Activated T-cell treated with anti-CD3 and anti-CD28 coated beads for 48 hours (primary cell): Measurements from ENCODE around the gene ERBB4.
"Not testable (repeated sequence)": the region's sequence is repeated elsewhere in the genome, so short reads cannot be mapped to it uniquely, and the experiment has no call there.

ENCODE experiments used
- DNase-seq: peaks from one replicate; pipeline ENCODE4 v3.0.0-alpha.2; 2020; ENCODE audit warnings: low read depth

Gene ERBB4

DNA sequence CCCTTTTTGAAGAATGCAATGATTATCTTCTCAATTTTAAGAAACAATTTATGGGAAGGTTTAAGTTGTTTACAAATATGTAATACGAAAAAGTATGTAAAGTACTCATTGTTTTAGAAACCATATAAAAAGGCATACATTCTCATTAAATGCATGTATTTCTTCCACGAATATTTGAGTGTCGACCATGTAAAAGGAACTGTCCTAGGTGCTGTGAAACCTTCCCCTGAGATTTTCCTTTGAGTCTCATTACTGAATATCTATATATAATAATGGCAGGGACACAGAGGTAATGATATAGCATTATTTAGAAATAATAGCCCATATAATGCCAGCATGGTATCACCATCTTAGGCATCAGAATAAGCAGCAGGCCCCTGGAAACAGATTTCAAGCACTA, 239.3 kb downstream of the ERBB4 start:
- no peak for DNase-seq

GRCh38 chr2:212295571-212295970, 243.0 kb downstream of the ERBB4 start:
- no peak for DNase-seq

DNA sequence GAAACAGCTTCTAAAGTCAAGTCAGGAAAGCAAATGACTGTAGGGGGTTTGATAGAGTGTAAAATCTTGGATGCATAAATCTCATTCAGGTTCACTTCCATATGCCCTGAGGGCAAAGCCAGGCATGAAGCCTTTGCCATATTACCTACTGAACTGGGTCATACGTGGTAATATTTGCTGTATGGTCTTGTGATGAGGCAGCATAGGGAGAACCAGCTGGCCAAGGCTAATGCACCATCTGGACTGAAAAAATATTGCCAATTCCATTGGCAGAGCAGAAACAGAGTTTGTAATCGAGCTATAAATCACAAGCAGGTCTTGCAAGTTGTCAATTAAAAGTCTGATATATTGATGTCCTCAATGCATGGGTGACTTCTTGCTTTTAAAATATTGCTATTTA, 243.8 kb downstream of the ERBB4 start:
- no peak for DNase-seq

- DNase-seq: no peak
These were observed 249.3 kb downstream of the ERBB4 start for GRCh38 chr2:212289301-212289700.

DNA sequence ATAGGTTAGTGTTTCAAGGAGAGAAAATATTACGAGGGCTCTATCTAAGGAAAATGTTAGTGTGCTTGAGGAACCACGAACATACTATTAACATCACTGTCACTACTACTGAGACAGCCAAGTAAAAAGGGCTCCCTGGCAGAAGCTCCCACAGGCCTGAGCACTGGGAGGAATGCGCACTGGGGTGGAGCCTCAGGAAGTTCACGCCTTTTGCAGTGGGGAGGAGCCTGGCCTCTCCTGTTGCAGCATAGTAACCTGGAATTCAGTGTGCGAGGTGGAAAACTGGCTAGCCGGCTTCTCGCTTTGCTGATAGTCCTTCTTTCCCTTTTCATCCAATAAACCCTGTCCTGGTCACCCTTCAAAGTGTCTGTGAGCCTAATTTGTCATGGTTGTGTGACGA, 250.3 kb downstream of the ERBB4 start:
- no peak for DNase-seq

DNA sequence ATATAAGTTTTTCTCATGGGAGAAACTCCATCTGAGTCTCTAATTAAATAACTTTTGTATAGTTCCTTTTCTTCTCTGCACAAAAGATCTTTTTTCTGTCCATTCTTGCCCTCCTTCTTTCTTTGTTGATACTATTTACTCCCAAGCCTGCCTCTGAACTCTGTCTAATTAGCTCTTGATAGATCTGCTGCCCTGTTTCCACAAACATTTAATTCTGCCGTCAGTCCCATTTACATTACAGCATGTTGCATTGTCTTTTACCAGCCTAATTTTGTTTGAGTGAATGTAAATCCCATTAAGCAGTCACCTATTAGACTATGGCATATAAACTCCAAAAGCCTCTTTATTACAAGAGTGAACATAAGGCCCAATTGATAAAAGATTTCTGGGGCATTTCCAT, 254.4 kb downstream of the ERBB4 start:
- DNase-seq: no peak

- DNase-seq: no peak
These were observed 255.8 kb downstream of the ERBB4 start for GRCh38 chr2:212282671-212283261.

DNA sequence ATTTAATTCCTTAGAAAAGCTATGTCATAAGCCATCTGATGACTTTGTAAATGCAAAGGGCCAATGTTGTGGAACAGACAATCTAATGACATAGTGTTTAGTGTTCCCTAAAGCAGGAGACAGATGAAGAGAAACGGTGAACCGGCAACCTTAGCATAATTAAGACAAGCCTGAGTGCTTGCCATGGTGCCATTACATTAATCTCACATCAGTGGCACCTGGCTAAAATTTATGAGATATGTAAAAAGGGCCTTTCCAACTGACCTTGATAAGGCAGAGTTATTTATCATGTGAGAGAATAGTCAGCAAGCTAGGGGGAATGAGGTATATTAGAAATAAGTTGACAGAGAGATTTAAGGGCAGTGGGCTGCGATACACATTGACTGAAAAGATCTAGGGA, 261.8 kb downstream of the ERBB4 start:
- no peak for DNase-seq

DNA sequence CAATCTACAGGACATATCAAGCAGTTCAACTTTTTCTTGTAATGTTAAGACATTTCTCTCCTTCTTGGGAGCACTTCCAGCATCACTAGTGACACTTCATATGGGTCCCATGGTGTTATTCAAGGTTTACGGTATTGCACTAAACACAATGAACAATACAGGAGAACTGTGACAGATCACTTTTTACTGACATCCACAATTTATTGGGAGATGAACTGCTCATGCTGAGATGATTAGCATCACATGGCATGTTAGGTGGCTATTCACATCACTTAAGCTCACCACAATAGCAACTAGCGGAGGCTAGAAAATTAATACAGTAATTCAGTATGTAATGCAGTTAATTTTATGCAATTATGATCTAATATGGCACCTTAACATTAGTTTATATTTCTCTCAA, 264.4 kb downstream of the ERBB4 start:
- DNase-seq: no peak

- no peak for DNase-seq
These were observed 267.0 kb downstream of the ERBB4 start for GRCh38 chr2:212271583-212271982.

- DNase-seq: no peak
These were observed 269.6 kb downstream of the ERBB4 start for GRCh38 chr2:212269005-212269404.

GRCh38 chr2:212266297-212266696, 272.3 kb downstream of the ERBB4 start:
- DNase-seq: no peak

- DNase-seq: no peak
These were observed 272.8 kb downstream of the ERBB4 start for GRCh38 chr2:212265777-212266176.

- DNase-seq: no peak
These were observed 274.4 kb downstream of the ERBB4 start for GRCh38 chr2:212264187-212264586.

DNA sequence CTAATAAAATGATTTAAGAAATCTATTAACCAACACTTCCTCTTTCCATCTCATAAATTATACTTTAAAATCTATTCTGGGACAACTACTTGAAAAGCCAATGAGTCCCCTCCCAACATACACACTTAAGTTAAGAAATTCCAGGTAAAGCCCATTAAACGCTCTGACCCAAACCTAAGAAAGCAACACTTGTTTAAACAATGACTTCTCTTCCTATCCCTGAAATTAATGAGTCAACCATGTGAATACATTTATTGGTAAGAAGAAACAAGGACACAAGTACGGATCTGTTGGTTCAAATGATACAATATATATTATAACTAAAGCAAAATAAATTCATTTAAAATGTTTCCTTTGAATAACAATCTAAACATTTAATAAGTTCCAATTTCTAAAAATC, 279.4 kb downstream of the ERBB4 start:
- no peak for DNase-seq

DNA sequence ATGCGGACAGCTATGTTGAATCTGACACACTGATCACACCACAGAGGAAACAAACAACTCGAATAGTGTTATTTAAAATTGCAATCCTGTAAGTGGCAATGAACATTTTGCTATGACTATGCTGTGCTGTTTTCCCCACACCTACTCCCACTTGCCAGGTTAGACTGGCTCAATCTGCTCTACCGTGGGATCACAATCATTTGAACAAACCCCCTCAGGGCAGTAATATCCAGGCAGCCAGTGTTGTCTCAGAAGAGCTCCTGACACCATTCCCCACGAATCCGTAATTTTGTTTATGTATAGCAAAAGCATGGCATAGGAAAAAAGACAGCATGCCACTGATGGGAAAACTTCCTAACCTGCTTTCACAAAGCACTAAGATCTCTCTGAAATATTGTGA, 284.3 kb downstream of the ERBB4 start:
- DNase-seq: no peak

- no peak for DNase-seq
These were observed 289.2 kb downstream of the ERBB4 start for GRCh38 chr2:212249451-212249850.

DNA sequence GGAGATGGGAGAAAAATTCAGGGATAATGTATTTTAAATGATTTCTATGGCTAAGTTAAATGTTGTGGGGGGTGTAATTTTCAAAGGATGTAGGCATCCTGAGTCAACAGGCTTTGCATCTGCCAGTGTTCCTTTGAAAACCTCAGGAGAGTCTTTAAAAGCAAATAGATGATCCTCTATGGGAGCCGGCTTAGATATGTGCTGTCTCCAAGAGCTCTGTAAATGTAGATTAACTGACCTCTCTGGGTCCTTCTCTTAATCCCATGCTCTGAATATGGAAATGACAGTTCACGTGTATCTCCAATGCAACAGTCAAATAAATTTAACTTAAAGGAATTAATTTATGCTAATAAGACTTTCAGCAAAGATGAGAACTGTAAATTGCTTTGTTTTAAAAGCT, 292.7 kb downstream of the ERBB4 start:
- no peak for DNase-seq

DNA sequence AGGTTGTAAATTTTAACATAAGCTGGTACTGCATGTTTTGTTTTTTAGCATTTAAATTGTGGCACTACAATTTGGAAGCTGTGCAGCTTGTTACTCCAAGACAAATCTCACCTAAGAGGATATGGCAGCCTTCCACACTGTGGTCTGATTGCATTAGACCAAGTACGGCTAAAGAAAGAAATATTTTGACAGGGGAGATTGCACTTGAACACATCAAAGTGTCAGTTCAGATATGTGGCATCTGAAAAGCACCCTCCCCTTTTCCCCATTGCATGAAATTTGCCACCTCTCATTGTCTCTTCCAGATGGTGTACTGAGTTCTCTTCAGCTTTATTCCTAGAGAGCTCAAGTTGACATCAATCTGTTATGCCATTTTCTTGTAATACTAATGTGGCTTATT, 295.9 kb downstream of the ERBB4 start:
- DNase-seq: no peak

GRCh38 chr2:212238152-212238551, 300.4 kb downstream of the ERBB4 start:
- DNase-seq: not testable (repeated sequence)

DNA sequence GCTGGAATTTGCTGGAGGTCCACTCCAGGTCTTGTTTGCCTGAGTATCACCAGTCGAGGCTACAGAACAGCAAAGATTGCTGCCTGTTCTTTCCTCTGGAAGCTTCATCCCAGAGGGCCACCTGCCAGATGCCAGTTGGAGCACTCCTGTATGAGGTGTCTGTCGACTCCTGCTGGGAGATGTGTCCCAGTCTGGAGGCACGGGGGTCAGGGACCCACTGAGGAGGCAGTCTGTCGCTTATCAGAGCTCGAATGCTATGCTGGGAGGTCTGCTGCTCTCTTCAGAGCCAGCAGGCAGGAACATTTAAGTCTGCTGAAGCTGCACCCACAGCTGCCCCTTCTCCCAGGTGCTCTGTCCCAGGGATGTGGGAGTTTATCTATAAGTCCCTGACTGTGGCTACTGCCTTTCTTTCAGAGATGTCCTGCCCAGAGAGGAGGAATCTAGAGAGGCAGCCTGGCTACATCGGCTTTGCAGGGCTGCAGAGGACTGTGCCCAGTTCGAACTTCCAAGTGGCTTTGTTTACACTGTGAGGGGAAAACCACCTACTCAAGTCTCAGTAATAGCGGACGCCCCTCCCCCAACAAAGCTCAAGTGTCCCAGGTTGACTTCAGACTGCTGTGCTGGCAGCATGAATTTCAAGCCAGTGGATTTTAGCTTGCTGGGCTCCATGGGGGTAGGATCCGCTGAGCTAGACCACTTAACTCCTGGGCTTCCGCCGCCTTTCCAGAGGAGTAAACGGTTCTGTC, 301.1 kb downstream of the ERBB4 start:
- no peak for DNase-seq

- no peak for DNase-seq
These were observed 309.8 kb downstream of the ERBB4 start for GRCh38 chr2:212228743-212229171.

DNA sequence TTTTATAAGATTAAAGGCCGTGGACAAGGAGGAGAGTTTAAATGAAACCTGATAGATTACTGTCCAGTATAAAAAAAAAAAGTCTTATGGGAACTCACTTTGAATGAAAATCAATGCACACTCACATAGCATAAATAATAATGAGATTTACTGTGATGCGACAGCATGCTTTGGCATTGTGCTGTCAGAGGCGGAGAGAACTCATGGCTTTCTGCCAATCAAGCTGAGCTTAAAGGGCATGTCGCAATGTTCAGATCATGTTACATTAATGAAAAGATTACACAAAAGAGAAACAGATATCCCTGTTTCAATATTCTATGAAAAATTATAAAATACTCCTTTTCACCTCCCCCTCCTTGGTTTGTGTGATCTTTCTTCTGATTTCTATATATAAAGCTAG, 310.8 kb downstream of the ERBB4 start:
- DNase-seq: no peak

- no peak for DNase-seq
These were observed 312.5 kb downstream of the ERBB4 start for GRCh38 chr2:212226114-212226513.
